GM19025 (cell line): ENCODE results near the gene EVI5.
"Not testable (repeated sequence)": the region's sequence is repeated elsewhere in the genome, so short reads cannot be mapped to it uniquely, and the experiment has no call there.

Experiments
- ATAC-seq: cut with Tn5 transposase; IDR thresholded peaks from one replicate; pipeline ENCODE4 v1.9.1; 2021; ENCODE audit warnings: mild to moderate bottlenecking, low read depth, moderate library complexity; ENCODE audit not compliant: unreplicated experiment

The EVI5 gene

GRCh38 chr1:92536211-92536979 lies 248.5 kb downstream of the EVI5 start:
- ATAC-seq: no peak

- not testable (repeated sequence) for ATAC-seq
Observed at GRCh38 chr1:92532371-92532770, 252.5 kb downstream of the EVI5 start.

- not testable (repeated sequence) for ATAC-seq
Observed at GRCh38 chr1:92531939-92532338, 253.0 kb downstream of the EVI5 start.

GRCh38 chr1:92527670-92528069 lies 257.2 kb downstream of the EVI5 start:
- ATAC-seq: no peak

- ATAC-seq: not testable (repeated sequence)
Observed at GRCh38 chr1:92524944-92525590, 259.8 kb downstream of the EVI5 start.

GRCh38 chr1:92519043-92519442 lies 265.9 kb downstream of the EVI5 start:
- ATAC-seq: no peak

- ATAC-seq: no peak
Observed at GRCh38 chr1:92516574-92516973, 268.3 kb downstream of the EVI5 start.

GRCh38 chr1:92515796-92516201 lies 269.1 kb downstream of the EVI5 start:
- no peak for ATAC-seq

GRCh38 chr1:92511541-92511940 lies 273.4 kb downstream of the EVI5 start:
- peak; percentile 78 for ATAC-seq

GRCh38 chr1:92509619-92510018 lies 275.3 kb downstream of the EVI5 start:
- no peak for ATAC-seq

GRCh38 chr1:92505015-92505692 lies 279.8 kb downstream of the EVI5 start:
- ATAC-seq: no peak

GRCh38 chr1:92504291-92505014 lies 280.5 kb downstream of the EVI5 start:
- ATAC-seq: no peak

- ATAC-seq: no peak
Observed at GRCh38 chr1:92503926-92504285, 281.0 kb downstream of the EVI5 start.

GRCh38 chr1:92503043-92503925 lies 281.6 kb downstream of the EVI5 start:
- ATAC-seq: no peak

- peak; percentile 67 for ATAC-seq
Observed at GRCh38 chr1:92502247-92502646, 282.7 kb downstream of the EVI5 start.

- no peak for ATAC-seq
Observed at GRCh38 chr1:92500552-92500951, 284.4 kb downstream of the EVI5 start.

GRCh38 chr1:92495392-92496063 lies 289.4 kb downstream of the EVI5 start:
- no peak for ATAC-seq

GRCh38 chr1:92494485-92495141 lies 290.3 kb downstream of the EVI5 start:
- ATAC-seq: no peak

- no peak for ATAC-seq
Observed at GRCh38 chr1:92493139-92493538, 291.8 kb downstream of the EVI5 start.
